OCI-LY3 (cell line): ENCODE results near the gene SSX2IP.

Experiments used
- CTCF ChIP-seq: fragments of 200-600, 300-600 bp; sonication (generic); IDR thresholded peaks from 2 replicates; pipeline ENCODE4 v1.5.1; 2014; ENCODE audit warnings: antibody characterized with exemption, low read length, low read depth
- EZH2phosphoT487 ChIP-seq: fragments of 200-600 bp; shearing (Covaris generic); IDR thresholded peaks from 2 replicates; pipeline ENCODE4 v1.6.1; 2018; ENCODE audit warnings: antibody characterized with exemption, mixed run types, low read depth

GRCh38 chr1:84693785-84694184 lies 3.5 kb upstream of the SSX2IP start:
- TF ChIP-seq CTCF (no peak), EZH2phosphoT487 (no peak)
